ENCODE measurements around the gene CRTAP.
A peak's percentile ranks its signal among the peaks of the same experiment; 100 is the strongest.

The CRTAP gene

DNA sequence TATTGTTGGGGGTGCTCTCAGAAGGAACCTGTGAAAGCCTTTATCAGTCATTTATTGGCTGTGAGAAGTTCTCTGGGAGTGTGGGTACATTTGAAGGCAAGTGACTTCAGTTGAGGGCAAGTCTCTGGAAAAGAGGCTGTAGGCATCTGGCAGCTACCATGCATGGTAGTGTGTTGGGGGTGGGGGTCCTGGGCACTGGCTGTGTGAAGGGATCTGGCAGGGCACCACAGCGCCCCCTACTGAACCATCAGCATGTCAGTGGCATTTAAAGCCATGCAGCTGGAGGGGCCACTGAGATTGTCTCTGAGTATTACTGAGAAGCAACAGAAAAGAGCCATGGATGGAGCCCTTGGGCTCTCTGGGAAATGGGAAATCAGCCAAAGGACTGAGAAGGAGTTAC lies 30.6 kb downstream of the CRTAP start:
- Histone ChIP-seq H3K4me3 (ENCODE audit: severe bottlenecking) (no peak overlapping the region), H3K9me3 (ENCODE audit: severe bottlenecking) (no peaks in the 10 kb centered on the region), H3K4me1 (ENCODE audit: insufficient read depth, poor library complexity, severe bottlenecking) (no peaks in the 10 kb centered on the region), H3K36me3 (ENCODE audit: low read depth) (peaks cover 23% of the 10 kb centered on the region), H3K27ac (ENCODE audit: poor library complexity, severe bottlenecking) (no peak overlapping the region), H3K27me3 (ENCODE audit: insufficient read depth, poor library complexity, severe bottlenecking) (no peaks in the 10 kb centered on the region)
- TF ChIP-seq, protein P1, sequence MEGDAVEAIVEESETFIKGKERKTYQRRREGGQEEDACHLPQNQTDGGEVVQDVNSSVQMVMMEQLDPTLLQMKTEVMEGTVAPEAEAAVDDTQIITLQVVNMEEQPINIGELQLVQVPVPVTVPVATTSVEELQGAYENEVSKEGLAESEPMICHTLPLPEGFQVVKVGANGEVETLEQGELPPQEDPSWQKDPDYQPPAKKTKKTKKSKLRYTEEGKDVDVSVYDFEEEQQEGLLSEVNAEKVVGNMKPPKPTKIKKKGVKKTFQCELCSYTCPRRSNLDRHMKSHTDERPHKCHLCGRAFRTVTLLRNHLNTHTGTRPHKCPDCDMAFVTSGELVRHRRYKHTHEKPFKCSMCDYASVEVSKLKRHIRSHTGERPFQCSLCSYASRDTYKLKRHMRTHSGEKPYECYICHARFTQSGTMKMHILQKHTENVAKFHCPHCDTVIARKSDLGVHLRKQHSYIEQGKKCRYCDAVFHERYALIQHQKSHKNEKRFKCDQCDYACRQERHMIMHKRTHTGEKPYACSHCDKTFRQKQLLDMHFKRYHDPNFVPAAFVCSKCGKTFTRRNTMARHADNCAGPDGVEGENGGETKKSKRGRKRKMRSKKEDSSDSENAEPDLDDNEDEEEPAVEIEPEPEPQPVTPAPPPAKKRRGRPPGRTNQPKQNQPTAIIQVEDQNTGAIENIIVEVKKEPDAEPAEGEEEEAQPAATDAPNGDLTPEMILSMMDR (IDR thresholded peaks at IDR 0.05; ENCODE audit: poor library complexity, severe bottlenecking): peak; percentile 22
- ATAC-seq (ENCODE audit: low read depth) (no peak), DNase-seq (ENCODE audit: low spot score) (no peak)

GRCh38 chr3:33145221-33145900 lies 31.5 kb downstream of the CRTAP start:
- no peaks in the 10 kb centered on the region for H3K27me3 ChIP-seq (ENCODE audit: insufficient read depth, poor library complexity, severe bottlenecking)
- H3K4me1 ChIP-seq (ENCODE audit: insufficient read depth, poor library complexity, severe bottlenecking): no peaks in the 10 kb centered on the region
- H3K36me3 ChIP-seq (ENCODE audit: low read depth): peaks cover 20% of the 10 kb centered on the region
- H3K9me3 ChIP-seq (ENCODE audit: severe bottlenecking): no peaks in the 10 kb centered on the region
- no peak for DNase-seq (ENCODE audit: low spot score)
- H3K27ac ChIP-seq (ENCODE audit: poor library complexity, severe bottlenecking): no peak overlapping the region
- ATAC-seq (ENCODE audit: low read depth): no peak
- H3K4me3 ChIP-seq (ENCODE audit: severe bottlenecking): no peak overlapping the region
- TF ChIP-seq, protein P1 (IDR thresholded peaks at IDR 0.05; ENCODE audit: poor library complexity, severe bottlenecking): no peak

DNA sequence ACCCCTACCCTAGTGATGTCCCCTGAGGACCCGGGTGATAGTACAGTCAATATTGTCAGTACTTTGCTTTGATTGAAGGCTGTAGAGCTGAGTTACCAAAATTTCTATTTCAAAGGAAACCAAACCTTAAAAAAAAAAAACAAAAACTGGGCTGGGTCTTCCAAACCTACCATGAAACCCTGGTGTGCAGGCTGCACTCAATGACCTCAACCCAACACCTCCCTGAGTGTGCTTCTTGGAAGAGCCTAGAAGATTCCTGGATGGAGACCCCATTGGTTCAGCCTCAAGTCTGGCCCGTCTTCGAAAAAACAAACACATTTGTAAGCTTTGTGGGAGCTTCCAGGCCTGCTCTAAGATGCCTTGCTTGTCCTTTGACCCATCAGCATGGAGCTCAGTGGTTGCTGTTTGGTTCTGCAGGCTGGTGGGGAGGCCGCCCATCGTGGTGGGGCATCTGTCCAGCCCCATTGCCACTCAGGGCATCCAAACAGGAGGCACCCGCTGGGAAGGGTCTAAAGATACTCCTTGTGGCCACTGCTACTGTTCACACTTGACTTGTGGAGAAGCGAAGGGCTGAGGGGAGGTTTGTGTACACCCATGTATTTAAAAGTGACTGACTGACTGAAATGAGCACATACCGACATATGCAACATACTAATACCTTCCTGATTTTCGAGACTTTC lies 32.2 kb downstream of the CRTAP start:
- no peaks in the 10 kb centered on the region for H3K4me1 ChIP-seq (ENCODE audit: insufficient read depth, poor library complexity, severe bottlenecking)
- ATAC-seq (ENCODE audit: low read depth): no peak
- DNase-seq (ENCODE audit: low spot score): no peak
- TF ChIP-seq, protein P1 (IDR thresholded peaks at IDR 0.05; ENCODE audit: poor library complexity, severe bottlenecking): no peak
- H3K27me3 ChIP-seq (ENCODE audit: insufficient read depth, poor library complexity, severe bottlenecking): no peaks in the 10 kb centered on the region
- no peak overlapping the region for H3K27ac ChIP-seq (ENCODE audit: poor library complexity, severe bottlenecking)
- H3K4me3 ChIP-seq (ENCODE audit: severe bottlenecking): no peak overlapping the region
- no peaks in the 10 kb centered on the region for H3K9me3 ChIP-seq (ENCODE audit: severe bottlenecking)
- peaks cover 17% of the 10 kb centered on the region for H3K36me3 ChIP-seq (ENCODE audit: low read depth)

DNA sequence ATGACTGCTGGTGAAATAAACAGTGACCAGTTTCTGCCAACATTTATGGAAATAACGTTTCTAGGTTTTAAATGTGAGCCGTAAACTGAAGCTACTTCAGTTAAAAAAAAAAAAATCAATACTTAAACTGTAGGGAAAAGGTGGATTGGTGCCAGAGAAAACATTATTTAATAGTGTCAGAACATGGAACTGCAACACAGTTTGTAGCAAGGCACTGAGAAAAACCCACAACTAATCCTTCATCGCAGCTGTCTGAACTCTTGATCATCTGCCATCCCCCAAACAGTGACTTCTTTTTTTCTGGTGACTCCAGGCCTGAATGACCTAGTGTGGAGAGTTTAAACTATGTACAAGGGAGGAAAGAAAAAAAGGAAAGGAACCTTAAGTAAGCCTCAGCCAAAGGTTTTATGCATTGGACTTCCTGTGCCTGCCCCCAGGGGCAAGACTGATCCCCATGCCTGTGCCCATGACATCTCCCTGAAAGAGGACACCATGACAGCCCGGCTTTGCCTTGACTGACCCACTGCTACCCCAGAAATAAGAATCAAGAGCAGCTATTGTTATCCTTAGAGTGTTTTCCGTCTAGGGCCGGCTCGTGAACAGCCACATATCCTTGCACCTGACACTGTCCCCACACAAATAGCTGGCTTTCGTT lies 33.1 kb downstream of the CRTAP start:
- TF ChIP-seq, protein P1 (IDR thresholded peaks at IDR 0.05; ENCODE audit: poor library complexity, severe bottlenecking): no peak
- Histone ChIP-seq H3K36me3 (ENCODE audit: low read depth) (peaks cover 12% of the 10 kb centered on the region), H3K27ac (ENCODE audit: poor library complexity, severe bottlenecking) (no peak overlapping the region), H3K9me3 (ENCODE audit: severe bottlenecking) (no peaks in the 10 kb centered on the region), H3K4me3 (ENCODE audit: severe bottlenecking) (no peak overlapping the region), H3K4me1 (ENCODE audit: insufficient read depth, poor library complexity, severe bottlenecking) (no peaks in the 10 kb centered on the region), H3K27me3 (ENCODE audit: insufficient read depth, poor library complexity, severe bottlenecking) (no peaks in the 10 kb centered on the region)
- ATAC-seq (ENCODE audit: low read depth): 0 out of 3 replicates have a peak, but pooled peaks have one; percentile 17
- DNase-seq (ENCODE audit: low spot score): no peak
